Stimulated activated CD8-positive, alpha-beta memory T cell treated with anti-CD3 and anti-CD28 coated beads, Interleukin-15, amount 100 ng/mL, for 4 hours (primary cell): ENCODE measurements around the gene TST.

Experiments
- DNase-seq, 2 donors: peaks; one replicate each; pipeline ENCODE4 v3.0.0-alpha.2; 2020; ENCODE audit warnings: low read depth in 2 of 2

The TST gene

GRCh38 chr22:37053310-37054055 is 34.2 kb upstream of the TST start:
- no peak for DNase-seq

DNA sequence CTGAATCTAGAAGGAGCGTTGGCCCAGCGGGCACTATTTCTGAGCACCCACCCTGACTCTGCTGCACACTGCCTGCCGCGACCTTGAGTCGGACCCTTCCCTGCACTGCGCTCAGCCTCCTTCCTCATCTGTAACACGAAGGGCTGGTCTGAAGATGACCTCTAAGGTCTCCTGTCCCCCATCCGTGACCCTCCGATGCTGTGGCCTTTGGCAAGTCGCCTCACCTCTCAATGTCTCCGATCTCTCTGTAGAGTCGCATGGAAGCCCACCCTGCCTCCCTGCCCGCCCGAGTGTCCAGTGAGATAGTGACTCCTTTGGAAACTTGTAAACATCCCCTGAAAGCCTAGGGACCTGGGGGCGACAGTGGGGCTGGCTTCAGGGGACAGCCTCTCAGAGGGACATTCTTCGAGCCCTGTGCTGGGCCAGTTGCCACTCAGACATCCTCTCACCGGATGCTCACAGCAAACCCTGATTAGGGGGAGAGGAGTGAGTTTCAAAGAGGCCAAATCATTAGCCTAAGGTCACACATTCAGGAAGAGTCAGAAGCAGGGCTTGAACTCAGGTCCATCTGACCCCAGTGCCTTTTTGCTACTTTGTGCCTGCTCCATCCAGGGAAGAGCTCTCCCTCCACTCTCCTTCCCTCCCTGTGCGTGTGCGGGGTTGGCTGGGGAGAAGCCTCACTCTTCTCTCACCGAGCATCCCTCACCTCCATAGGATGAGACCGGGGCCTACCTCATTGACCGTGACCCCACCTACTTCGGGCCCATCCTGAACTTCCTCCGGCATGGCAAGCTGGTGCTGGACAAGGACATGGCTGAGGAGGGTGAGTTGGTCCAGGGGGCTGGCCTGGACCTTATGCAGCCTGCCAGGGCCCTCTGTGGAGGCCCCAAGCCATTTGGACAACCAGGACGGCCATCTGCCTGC is 33.4 kb upstream of the TST start:
- no peak for DNase-seq

- peak; percentile 46 to 68 for DNase-seq
These were observed 32.4 kb upstream of the TST start, which contains the start of gene KCTD17 for GRCh38 chr22:37051391-37052385. KCTD17 (plus strand) TSS chr22:37051742; CDS start chr22:37051761, 19 bp downstream.

GRCh38 chr22:37050913-37051312 is 31.7 kb upstream of the TST start:
- no peak for DNase-seq

GRCh38 chr22:37049224-37049623 is 30.0 kb upstream of the TST start:
- no peak for DNase-seq

DNA sequence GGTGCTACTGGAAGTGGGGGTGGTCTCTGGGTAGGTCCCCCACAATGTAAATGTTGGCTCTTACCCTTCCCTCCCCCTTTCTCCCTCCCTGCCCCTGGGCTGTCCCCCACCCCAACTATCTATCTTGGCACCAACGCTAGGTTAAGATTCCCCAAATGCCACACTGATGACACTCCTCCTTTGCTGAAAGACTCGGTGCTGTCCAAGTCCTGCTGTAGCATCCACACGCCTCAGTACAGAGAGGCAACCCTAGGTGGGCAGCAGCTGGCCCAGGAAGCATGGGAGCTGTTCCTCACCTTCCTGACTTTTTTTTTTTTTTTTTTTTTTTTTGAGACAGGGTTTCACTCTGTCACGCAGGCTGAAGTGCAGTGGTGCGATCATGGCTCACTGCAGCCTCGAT is 28.9 kb upstream of the TST start:
- no peak for DNase-seq

DNA sequence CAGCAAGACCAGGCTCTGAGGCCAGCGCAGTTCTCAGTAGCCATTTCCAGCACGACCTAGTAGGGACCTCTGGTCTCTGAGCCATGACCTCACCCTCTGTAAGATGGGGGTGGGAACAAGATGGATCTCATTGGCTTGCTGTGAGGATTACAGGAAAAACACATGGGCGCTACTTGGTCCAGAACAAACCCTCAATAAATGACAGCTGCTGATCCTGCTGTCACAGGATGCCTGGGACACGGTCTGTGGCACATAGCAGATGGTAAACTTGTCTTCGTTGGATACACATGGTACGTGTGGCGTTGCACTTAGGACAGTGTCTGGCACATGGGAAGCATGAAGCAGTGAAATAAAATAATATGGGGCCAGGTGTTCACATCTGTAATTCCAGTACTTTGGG is 27.8 kb upstream of the TST start:
- no peak for DNase-seq

DNA sequence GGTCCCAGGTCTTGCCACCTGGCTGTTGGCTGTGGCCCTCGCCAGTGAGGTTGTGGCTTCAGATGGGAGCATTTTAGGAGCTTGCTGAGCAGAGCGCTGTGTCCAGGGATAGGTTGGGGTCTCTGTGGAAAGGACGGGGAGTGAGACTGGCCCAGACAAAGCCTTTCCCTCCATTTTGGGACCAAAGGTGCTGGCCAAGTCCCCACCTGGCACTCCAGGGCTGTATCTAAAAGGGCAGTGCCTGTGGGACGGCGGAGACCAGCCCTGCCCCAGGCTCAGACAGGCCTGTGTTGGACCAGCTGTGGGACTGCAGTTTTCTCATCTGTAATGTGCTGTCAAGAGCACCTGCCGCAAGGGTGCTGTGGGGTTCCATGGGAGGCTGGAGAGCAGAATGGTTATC is 27.3 kb upstream of the TST start:
- no peak for DNase-seq

- DNase-seq: no peak
These were observed 26.7 kb upstream of the TST start for GRCh38 chr22:37045958-37046357.

- no peak for DNase-seq
These were observed 25.7 kb upstream of the TST start for GRCh38 chr22:37044634-37045625.

DNA sequence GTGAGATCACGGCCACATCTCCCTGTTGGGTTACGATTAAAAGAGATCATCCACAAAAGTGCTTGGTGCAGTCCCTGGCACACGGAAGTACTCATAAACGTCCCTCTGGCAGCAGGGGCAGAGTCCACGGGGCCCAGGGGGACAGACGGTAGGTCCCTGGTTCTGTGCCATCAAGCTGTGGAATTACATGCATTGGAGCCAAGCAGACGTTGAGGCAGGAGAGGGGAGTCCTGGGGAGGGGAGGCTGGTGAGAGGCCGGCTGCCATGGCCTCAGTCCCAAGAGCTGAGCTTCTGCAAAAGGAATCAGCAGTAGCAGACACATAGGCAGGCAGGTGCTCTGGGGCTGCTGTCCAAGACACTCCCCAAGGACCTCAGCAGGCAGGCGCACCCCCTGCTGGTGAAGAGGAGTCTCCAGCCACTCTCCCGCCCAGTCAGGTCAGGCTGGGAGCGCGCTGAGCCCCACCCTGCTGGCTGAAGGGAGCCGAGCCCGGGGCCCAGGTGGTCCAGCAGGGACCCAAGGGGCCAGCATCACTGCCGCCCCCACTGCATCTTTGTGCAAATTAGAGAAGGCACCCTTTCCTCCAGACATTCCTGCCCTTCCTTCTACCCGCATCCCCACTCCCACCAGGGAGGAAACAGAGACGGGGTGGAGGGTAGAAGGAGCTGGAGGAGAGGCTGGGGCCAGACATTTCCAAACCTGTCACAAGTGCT is 24.7 kb upstream of the TST start:
- DNase-seq: no peak

- no peak for DNase-seq
These were observed 24.1 kb upstream of the TST start for GRCh38 chr22:37043209-37043827.

GRCh38 chr22:37039466-37039865 is 20.2 kb upstream of the TST start:
- DNase-seq: no peak

DNA sequence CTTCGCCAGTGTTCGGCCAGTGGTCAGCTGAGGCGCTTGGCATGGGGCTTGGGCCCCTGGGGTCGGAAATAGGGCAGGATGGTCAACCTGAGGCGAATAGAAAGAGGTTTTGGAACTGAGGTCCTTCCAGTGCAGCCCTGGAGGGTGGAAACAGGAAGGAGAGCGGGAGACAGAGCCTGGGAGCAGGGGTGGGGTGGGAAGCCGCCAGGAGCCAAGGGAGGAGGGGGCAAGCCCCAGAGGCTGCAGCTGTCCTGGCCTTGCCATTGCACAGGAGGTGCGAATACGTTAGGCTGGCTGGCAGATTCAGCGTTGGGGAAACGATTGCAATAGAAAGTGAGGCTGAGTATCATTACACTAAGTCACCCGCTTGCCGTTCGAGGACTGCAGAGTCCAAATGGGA is 18.4 kb upstream of the TST start:
- no peak for DNase-seq

DNA sequence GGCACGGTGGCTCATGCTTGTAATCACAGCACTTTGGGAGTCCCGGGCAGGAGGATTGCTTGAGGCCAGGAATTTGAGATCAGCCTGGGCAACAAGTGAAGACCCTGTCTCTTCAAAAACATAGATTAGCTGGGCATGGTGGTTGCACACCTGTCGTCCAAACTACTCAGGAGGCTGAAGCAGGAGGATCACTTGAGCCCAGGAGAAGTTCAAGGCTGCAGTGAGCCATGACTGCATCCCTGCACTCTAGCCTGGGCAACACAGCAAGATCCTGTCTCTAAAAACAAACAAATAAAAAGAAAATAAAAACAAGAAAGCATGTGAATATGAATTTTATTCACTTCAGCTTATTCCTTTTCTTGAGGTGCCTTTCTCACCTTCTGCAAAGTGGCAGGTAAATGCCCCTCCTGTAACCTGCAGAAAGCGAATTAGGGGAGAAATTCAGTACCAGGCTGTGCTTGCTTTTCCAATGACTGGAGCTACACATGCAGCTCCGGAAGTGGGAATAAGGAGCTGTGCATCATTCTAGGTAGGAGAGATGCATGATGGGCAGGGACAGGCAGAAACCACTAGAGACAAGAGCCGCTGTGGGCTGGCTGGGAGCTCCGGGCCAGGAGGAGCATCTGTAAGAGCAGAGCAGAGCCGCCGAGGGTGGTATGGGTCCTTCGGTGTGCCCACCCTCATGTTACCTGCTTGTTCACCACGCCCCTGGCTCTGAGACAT is 17.6 kb upstream of the TST start:
- DNase-seq: no peak

GRCh38 chr22:37033605-37034430 is 14.6 kb upstream of the TST start:
- no peak for DNase-seq

DNA sequence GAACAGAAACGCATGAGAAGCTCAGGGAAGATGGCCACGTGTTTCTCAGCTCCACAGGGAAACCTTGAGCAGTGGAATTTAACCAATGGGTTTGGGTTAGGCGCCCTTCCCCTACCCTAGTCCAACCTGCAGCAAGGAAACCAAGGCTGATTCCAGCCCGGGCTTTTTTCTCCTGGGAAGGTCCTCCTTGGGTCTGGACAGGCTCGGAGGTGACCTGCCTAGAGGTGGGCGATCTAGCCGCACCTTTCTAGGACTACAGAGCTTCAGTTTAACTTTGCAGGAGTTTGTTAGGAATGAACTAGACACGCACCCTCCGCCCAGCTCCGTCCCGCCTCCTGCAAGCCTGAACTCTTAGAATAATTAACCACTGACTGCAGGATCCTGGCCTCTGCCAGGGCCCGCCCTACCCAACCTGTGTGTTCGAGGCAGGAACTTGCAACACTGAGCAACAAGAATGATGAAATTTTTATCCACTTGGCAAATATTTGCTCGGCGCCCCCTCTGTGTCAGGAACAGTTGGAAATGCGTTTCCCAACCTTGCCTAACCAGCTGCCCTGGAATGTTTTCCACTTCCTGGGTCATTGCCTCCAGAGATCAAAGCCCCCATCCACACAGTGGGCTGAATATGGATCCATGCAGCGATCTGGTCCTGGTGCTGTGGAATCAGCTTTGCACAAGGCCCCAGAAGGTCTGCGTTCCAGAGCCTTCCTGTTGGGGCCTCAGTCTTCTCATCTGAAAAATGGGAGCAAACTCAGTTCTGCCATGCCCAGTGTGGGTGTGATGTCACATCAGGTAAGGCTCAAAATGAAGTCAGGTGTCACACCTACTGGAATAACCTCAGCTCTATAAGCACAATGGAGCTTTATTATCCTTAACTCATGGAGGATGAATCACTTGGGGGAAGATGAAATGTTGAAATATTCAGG is 13.6 kb upstream of the TST start:
- DNase-seq: no peak
